HG02678 (cell line): ENCODE data around the gene DYNLT3.

Source experiments
- ATAC-seq: cut with Tn5 transposase; IDR thresholded peaks from one replicate; pipeline ENCODE4 v1.9.1; 2021; ENCODE audit warnings: mild to moderate bottlenecking, moderate library complexity; ENCODE audit not compliant: unreplicated experiment

The DYNLT3 gene, protein sequence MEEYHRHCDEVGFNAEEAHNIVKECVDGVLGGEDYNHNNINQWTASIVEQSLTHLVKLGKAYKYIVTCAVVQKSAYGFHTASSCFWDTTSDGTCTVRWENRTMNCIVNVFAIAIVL

DNA sequence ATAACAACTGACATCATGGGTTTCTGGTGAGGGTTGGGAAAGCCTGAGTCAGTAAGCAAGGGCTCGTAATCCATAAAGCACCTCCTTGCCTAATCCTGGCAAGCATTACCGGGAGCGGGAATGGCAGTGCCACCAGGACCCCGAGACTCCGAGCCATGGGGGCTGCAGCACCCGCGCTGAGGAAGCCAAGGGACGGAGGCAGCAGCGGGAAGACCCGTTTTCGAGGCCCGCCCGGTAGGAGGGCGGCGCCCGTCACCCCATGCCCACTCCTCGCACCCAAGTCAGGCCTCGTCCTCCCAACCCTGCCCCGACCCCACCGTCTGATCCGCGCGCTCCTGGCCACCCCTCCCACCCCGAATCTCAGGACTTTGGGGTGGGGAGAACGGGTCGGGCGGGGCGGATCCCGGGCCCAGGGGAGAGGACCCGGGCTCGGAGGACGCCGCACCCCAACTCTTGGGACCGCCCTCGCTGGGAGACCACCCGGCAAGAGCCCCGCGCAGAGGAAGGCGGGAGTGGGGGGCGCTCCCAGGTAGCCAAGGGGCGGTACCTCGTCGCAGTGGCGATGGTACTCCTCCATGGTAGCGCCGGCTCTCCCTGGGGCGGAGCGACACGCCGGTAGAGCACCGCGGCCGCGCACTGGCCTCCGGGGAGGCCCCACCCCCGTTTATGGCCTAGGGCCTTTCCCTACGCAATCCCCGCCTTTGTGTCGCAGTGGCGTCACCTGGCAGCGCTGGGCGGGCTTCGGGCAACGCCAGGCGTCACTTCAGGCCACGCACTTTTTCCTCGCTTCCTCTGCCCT lies at the start of gene DYNLT3:
Gene DYNLT3 (minus strand): TSS at position 638 of the 799 bp plus-strand sequence. CDS start 61 bp downstream, at position 577.
- peak; percentile 100 for ATAC-seq

DNA sequence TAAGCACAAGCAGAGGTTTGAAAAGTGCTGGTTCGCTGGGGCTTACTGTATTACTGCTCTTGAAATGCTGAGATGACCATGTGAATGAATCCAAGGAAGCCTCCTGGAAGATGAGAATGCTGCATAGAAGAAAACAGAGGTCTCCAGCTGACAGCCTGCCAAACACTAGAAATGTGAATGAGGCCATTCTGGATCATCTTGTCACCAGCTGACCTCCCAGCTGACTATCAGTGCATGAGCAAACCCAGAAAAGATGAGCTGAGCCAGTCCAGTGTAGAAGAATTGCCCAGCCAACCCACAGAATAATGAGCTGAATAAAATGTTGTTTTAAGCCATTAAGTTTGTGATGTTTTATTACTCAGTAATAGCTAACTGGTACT lies 49.1 kb upstream of the DYNLT3 start:
- no peak for ATAC-seq

DNA sequence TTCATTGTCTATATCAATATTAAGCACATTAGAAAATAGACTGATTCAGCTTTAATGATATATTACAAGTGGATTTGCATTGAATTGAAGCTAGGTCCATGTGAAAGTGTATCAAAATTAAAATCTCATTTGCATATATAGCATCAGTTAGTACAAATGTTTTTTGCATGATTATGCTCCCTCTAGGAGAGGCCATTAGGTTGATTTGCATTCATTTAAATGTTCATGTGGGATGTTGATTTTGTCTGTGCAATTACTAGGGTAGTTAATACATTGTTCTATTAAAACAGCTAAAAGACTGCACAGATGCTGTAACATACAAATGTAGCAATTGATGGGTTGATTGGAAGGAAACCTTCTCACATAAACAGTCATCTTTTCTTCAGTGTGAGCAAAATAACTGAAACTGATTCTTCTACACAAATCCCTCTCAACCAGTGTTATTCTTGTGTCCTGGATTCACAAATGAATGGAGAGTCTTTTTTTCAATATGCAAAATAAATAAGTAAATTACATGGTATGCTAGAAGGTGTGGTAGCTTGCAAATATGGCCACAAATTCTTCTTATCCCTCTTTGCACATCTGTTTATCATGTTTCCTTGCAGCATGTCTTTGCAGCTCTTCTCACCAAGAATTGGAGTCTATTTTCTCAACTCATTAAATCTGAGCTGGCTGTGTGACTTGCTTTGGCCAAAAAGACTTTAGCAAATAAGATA lies 48.6 kb upstream of the DYNLT3 start:
- no peak for ATAC-seq

DNA sequence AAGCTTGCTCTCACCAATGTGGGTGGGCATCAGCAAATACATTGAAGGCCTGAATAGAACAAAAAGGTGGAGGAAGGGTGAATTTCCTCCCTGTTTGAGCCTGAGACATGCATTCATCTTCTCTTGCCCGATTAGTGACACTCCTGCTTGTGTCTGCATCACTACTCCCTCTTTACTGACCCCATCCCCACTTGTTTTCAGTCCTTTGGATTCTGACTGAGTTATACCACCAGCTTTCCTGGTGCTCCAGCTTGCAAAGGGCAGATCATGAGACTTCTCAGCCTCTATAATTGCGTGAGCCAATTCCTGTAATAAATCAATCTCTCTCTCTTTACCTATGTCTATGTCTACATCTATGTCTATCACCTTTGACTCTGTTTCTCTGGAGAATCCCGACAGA lies 47.4 kb upstream of the DYNLT3 start:
- ATAC-seq: no peak

DNA sequence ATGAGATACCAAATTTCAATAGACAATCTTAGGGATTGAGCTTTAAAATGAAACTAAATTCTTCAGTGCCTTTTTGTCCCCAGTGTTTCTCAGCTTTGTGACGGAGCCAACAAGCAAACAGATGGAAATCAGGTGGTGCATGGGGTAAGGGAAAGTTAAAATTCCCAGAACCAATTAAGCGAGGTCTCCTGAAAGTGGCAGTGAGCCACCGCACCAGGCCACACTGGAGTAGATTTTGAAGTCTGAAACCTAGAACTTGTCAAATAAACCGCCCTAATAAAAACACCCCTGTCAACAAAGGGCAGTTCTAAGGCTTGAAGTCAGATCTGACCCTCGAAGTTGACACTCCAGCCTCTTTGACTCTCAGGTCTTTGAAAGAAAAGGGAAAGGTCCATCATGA lies 40.6 kb upstream of the DYNLT3 start:
- ATAC-seq: no peak

DNA sequence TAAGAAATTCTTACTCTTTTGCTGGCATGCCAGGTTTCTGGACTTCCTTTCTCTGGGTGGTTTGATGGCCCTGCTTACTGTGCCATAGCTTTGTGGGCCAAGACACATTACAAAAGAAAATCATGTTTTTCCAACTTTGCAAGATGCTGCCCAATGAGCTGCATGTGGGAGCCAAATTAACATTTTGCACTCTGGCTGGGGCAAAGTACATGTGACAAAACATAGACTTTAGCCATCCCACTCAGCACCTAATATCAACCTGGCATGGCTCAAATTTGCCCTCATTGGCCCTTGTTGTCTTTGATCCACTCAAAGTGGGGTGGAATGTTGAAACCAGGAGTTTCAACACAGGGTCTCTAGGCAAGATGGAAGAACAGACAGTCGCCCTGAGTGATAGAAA lies 40.0 kb upstream of the DYNLT3 start:
- ATAC-seq: no peak

DNA sequence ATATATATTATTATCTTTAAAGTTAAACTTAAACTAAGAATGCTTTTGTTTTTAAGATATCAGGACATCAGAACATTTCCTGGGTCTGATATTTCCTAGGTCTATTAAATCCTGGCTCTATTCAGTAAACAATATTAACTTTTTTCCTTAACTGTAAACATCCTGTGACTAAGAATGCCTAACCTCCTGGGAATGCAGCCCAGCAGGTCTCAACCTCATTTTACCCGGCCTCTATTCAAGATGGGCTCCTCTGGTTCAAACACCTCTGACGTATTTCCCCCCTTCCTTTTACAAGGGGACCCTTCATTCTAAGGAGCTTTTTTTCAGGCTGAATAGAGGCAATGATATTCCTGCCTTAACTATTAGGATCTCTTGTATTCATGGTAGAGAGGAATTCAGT lies 35.8 kb upstream of the DYNLT3 start:
- no peak for ATAC-seq

DNA sequence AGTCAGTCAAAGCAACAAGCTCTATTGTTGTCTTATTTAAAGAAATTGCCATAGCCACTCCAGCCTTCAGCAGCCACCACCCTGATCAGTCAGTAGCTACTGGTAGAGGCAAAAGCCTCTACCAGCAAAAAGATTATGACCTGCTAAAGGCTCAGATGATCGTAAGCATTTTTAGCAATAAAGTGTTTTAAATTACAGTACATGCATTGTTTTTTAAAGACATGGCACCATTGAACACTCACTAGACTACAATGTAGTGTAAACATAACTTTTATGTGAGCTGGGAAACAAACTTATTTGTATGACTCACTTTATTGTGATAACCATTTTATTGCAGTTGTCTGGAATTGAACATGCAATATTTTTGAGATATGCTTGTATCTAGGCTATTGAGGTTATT lies 32.3 kb upstream of the DYNLT3 start:
- ATAC-seq: no peak

DNA sequence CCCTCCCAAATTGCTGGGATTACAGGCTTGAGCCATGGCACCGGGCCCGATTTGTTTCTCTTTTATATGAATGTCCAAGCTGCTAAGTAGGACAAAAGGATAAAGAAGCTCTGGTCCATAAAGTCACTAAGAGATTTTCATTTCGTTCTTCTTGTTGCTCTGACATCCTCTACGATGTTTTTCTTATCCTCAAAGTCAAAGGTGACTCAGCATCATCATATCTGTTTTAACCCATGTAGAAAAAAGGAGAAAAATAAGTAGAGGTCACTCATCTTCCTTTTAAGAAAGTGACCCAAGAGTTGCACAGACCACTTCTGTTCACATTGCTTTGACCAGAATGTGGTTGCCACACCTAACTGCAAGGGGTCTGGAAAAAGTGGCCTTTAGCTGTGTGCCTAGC lies 29.3 kb upstream of the DYNLT3 start:
- no peak for ATAC-seq

DNA sequence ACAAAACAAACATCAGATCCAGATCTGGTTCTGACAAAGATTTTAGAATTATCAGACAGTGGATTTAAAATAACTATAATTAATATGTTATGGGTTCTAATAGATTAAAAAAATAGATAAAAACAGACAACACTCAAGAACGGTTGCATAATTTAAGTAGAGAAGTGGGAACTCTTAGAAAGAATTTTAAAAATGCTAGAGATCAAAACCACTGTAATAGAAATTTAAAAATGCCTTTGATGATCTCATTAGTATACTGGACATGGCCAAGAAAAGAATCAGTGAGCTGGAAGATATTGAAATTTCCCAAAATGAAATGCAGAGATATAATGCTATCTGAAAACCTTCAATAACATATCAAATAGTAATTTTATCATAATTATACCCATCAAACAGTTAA lies 28.3 kb upstream of the DYNLT3 start:
- ATAC-seq: no peak

DNA sequence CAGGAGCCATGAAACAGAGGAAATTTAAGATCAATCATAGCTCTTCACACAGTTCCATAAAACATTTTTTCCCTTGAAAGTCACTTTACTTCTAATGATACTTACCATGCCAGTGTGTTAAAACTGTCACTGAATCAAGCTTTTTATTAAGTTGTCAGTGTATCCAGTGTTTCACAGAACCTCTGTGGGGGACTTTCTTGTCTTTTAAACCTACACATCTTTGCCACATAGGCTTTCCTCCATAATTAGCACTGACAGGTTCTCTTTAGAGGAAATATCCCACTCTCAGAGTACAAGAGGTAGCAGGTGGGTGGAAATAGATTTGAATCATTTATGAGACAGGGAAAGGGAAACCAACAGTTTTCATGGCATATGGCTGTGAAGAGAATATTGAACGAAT lies 25.8 kb upstream of the DYNLT3 start:
- ATAC-seq: no peak

DNA sequence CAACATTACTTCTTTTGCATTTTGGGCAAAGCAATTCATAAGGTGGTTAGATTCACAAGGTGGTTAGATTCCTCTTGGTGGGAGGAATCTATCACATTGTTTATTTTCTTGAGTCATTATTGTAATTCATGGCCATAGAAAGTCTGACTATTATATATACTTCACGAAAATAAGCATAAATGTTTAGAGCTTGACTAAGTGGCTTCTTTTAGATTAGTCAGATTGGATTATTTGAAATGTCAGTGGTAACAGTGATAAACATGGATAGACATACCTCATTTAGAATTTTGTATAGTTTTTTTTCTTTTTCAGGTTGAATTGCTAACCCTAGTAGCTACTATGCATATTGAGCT lies 24.9 kb upstream of the DYNLT3 start:
- ATAC-seq: no peak

DNA sequence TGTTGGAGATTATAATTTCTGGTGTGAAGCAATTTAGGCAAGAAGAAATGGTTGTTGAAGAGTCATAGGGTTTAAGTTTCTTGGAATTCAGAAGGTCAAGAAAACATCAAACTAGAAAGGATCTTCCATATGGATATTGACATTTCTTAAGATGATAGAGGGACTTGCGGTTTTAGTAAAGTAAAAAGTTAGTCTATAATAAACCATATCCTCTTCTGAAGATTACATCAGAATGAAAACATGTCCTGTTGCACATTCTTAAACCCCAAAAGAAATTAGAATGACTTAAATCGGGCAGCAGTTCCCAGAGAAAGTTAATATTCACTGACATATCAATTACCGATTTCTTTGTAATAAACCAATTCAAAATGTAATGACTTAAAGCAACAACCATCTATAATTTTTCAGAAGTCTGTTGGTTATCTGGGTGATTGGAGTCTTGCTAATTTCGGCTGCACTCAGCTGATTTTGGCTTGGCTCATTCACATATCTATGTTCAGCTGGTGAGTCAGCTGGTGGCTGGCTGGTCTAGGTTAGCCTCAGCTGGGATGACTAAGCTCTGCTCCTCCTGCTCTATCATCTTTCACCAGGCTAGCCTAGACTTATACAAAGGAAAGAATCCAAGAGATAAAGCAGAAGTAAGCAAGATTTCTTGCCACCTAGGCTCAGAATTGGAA lies 24.4 kb upstream of the DYNLT3 start:
- ATAC-seq: no peak

DNA sequence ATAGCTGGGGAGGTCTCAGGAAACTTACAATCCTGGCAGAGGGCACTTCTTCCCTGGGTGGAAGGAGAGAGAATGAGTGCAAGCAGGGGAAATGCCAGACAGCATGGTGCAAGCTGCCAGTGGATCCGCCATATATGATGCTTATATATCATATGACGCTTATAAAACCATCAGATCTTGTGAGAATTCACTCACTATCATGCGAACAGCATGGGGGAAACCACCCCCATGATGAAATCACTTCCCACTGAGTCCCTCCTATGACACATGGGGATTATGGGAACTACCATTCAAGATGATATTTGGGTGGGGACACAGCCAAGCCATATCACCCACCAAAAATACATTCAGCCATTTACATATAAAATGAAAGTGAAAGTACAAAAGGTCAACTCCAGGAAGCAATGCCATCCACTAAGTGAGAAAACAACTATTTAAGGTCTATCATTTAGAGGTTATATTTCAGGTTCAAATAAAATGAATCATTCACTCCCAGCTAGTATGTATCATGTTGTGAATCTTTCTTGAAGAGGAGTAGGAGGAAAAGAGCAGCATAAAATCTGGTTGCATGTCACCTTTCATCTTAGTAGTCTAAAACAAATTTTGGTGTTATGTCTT lies 20.3 kb upstream of the DYNLT3 start:
- ATAC-seq: no peak

DNA sequence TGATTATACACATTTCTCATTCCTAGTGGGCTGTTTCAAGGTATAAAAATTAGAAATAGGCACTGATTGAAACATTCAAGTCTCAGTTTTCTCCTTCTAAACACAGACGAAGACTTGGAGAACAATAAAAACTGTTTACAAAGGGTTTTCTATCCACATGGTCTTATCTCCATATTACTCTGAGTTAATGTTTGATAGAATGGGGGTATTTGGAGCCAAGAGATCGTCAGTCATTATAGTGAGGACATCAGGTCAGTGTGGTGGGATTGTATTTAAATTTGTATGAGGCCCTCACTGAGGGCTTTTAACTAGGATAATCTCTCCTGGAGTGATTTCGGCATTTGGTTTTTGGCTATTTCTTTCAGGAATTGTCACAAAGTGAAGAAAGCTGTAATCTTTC lies 16.4 kb upstream of the DYNLT3 start:
- no peak for ATAC-seq

DNA sequence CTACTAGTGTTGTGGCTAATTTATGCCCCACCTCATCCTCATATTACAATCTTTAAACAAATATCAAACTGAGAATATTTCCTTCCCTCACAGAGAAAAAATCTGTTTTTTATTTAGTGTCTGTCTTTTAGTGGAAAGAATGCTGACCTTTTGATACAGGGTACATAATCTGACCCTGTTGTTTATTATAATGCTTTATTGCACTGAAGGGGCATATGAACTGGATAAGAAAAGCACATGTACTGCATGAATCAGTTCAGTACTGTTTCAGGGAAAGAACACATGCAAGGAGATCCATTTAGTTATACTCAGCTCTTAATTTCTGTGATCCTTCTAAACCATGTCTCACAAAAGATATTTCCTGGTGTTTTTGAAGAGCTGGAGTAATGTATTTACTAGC lies 15.5 kb upstream of the DYNLT3 start:
- no peak for ATAC-seq

DNA sequence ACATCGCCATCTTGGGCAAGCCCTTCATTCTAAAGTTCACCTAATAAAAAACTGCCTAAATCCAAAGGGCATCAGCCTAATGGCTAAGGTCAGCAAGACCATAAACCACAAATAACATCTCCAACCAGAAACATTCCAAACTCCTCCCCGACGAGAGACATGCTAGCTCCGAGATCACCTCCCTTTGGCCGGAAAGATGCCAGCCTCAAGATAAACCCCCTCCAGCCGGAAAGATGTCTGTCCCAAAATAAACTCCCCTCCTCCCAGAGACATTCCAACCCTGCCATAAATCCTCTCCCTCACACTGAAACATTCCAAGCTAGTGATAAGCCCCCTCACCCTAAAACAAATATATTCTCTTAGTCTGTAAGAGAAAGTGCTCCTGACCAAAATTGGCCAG lies 13.3 kb upstream of the DYNLT3 start:
- no peak for ATAC-seq

DNA sequence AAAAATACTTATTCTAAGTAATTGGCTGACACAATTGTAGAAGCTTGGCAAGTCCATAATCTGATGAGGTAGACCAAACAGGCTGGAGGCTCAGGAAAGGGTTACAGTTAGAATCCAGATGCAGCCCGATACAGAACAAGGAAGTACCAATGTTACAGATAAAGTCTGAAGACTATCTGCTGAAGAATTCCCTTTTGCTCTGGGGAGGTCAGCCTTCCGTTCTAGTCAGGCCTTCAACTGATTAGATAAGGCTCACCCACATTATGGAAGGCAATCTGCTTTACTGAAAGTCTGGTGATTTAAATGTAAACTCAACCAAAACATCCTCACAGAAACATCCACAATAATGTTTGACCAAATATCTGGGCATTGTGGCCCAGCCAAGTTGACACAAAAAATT lies 7.4 kb upstream of the DYNLT3 start:
- ATAC-seq: no peak

DNA sequence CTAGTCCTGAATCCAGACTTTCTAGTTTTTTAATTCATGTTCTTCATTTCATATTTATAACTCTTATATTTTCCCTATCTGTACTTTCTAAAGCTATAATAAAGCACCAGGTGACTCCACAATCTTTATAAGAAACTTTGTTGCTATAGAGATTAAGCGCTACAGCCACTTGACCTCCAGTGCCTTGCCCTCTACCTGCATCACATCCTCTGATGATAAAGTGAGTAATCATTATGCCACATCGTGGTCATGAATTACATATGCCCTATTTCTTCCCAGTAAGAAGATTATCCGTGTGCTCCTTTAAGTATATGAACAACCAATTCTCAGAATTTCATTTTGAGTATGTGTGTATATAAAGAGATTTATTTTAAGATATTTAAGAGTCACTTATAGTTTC lies 6.8 kb upstream of the DYNLT3 start:
- no peak for ATAC-seq

DNA sequence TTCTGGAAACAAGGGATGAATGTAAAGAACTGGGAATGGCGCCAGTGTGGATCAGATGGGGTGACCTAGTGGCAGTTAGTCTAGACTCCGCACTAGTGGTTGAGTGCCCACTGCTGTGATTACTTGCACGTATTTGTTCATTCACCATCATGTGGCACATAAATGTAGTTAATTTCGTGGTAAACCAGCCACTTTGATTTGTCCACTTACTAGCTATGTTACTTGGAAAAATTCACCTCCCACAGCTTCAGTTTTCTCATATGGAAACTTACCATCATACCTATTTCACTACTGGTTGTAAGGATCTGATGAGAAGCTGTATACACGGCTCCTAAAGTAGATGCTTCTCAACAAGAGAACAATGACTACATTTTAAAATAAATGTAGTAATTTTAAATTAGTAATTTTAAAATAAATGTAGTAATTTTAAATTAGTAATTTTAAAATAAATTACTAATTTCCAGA lies 394 bp upstream of the DYNLT3 start:
- no peak for ATAC-seq

DNA sequence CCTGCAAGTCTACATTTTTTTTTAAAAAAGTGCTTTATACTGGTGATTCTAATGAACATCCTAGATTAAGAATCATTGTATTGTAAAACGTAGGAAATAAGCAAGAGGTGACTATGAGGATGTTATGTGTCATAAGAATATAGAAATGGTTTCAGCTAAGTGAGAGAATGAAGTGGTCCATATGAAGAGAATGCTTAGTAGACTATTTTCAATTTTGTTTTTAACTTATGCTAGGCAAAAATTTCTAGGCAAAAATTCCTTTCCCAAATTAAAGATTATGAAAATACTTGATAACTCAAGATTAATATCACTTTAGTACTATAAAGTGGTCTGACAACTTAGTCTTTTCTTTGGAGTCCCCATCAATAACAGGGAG lies 825 bp downstream of the DYNLT3 start:
- ATAC-seq: no peak
